ENCODE results near the gene THBS1.

The THBS1 gene

DNA sequence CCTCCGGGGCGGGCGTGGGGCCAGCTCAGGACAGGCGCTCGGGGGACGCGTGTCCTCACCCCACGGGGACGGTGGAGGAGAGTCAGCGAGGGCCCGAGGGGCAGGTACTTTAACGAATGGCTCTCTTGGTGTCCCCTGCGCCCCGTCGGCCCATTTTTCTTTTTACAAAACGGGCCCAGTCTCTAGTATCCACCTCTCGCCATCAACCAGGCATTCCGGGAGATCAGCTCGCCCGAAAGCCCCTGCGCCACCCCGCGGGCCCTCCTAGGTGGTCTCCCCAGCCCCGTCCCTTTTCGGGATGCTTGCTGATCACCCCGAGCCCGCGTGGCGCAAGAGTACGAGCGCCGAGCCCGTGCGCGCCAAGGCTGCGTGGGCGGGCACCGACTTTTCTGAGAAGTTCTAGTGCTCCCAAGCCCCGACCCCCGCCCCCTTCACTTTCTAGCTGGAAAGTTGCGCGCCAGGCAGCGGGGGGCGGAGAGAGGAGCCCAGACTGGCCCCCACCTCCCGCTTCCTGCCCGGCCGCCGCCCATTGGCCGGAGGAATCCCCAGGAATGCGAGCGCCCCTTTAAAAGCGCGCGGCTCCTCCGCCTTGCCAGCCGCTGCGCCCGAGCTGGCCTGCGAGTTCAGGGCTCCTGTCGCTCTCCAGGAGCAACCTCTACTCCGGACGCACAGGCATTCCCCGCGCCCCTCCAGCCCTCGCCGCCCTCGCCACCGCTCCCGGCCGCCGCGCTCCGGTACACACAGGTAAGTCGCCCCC lies at the start of gene THBS1:
Gene THBS1, plus strand, starts transcription at position 595 of the 757 bp plus-strand sequence. CDS start 779 bp downstream, outside the sequence.
- no peak for DNase-seq (ENCODE audit: low spot score)

GRCh38 chr15:39534996-39535395 lies 45.9 kb upstream of the THBS1 start:
- no peak for DNase-seq (ENCODE audit: low spot score)

GRCh38 chr15:39535466-39535865 lies 45.4 kb upstream of the THBS1 start:
- no peak for DNase-seq (ENCODE audit: low spot score)

DNA sequence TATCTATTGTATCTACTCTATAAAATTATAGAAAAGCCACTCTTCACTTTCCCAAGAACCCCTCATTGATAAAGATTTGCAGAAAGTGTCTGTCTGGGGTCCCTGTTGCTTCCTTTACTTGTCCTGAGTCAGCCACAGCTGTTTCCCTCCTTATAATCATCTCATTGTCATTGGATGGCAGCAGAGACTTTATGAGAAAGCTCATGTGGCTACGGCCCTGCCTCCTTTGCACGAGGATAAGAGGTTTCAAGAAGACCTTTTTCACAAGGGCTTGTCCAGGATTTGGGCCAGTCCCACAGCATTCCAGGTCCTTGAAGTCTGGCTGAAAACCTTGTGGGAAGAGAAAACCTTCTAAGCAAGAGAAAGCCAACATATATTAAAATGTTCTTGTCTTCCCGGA lies 41.9 kb upstream of the THBS1 start:
- DNase-seq (ENCODE audit: low spot score): no peak

DNA sequence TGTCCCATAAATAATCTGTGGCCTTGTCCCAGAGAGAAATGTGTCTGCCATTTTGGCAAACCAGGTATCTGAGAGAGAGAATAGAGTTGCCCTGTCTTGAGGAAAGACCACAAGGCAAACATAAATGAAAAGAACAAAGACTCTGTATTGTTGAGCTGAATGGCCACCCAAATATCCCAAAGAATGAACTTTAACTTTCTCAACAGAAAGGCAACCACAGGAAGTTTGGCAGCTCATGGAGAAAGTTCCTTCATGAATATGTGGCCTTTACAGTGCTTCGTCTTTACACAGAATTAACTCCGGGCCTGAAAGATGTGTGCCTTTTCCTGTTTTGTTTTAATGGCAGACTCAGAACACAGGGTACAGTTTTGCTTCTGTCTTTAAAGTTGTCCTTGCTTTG lies 41.4 kb upstream of the THBS1 start:
- no peak for DNase-seq (ENCODE audit: low spot score)

DNA sequence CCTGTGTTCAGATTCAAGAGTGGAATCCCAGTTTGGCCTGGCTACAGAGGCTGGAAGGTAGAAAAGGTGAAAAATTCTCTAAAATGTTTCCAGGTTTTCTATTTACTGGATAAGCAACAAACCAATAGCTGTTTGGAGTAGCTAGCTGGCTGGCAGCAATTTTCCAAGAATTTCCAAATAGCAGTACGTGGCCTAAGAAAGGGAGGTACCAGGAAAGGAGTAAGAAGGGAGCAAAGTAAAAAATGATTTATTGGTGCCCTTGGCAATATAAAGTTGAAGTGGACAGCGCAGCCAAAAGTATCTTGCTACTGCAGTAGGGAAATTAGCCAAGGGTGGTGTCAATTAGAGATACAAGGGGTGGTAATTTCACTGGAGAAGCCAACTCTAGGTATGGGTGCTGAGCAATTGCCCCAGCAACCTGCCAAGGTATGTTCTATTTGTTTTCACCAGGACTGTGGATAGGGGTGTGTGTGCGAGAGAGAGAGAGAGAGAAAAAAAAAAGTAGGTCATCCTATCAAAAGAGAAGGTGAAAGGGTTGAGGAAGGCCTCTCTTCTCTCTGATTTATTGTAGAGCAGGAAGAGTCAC lies 40.8 kb upstream of the THBS1 start:
- DNase-seq (ENCODE audit: low spot score): no peak

GRCh38 chr15:39542385-39543065 lies 38.4 kb upstream of the THBS1 start:
- no peak for DNase-seq (ENCODE audit: low spot score)

DNA sequence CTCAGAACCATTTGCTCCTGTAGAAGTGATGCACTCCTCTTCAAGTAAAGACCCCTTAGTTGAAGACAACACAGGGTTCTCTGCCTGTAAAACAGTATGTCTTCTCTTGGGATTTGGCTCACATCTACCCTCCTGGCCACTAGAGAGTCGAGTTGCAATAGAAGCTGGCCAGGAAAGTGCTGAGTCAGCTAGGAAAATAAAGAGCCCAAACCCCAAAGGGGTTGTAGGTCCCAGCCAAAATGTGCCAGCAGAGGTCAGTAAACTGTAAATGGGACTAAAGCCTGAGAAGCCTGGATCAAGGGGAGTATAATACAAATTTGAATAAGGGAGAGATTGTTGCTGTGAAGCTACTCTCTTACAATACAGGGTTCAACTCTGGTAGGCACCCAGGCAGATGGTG lies 37.2 kb upstream of the THBS1 start:
- no peak for DNase-seq (ENCODE audit: low spot score)

DNA sequence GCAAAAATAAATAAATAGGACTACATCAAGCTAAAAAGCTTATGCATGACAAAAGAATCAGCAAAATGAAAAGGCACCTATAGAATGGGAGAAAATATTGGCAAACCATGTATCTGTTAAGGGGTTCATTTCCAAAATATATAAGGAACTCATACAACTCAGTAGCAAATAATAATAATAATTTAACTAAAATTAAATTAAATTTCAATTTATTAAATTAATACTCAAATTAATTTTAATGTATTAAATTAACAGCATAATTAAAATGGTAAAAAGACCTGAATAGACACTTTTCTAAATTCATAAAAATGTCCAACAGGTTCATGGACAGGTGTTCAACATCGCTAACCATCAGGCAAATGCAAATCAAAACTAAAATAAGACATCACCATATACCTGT lies 34.0 kb upstream of the THBS1 start:
- DNase-seq (ENCODE audit: low spot score): no peak

- DNase-seq (ENCODE audit: low spot score): no peak
These were observed 32.3 kb upstream of the THBS1 start for GRCh38 chr15:39548561-39548960.

DNA sequence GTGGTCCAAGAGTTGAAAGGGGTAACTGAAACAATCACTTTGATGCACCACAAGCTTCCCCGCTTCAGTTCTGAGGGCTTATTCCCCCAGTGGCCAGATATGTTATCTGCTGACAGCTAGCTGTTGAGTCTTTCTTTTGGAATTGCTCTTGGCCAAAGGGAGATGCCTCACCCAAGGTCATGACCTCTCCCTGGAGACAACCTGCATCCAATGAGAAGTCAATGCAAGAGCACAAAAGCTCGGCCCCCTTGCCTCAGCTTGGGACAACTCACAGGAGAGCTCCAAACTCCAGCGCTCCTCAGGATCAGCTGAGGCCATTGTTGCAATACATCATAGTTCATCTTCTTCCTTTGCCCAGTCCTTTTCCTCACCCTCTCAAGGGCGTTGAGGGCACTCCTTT lies 31.0 kb upstream of the THBS1 start:
- DNase-seq (ENCODE audit: low spot score): no peak

DNA sequence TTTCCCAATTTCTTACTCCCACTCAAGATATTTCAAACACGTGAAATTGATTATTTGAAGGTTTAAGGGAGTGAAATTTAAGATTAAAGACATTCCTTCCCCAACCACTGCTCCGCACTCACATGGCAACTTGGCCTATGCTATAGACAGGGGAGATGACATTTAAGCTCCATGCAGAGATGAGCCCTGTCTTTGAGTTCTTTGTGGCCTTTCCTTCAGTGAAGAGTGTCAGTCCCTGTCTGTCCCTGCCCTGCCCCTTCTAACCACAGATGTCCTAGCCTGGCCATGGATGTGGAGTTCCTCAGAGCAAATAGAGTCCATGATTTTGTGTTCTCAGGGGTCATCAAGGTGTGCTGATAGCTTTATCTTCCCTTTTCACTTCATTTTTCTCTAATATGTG lies 29.4 kb upstream of the THBS1 start:
- no peak for DNase-seq (ENCODE audit: low spot score)

DNA sequence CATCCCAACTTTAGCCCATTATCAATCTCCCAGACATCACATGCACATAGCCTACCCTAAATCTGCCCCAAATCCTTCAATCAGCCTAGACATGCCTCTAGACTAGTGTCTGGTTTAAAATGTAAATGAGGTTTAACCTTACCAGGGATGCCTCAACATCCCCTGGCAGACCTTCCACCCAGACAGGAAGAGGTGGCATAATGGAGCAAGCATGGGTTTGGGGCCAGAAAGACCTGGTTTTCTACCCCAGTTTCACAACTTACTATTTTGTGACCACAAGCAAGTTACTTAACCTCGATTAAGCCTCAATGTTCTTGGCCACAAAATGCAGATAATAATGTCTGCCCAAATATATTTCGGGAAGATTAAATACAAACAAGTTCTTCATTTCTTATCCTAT lies 28.3 kb upstream of the THBS1 start:
- DNase-seq (ENCODE audit: low spot score): no peak

GRCh38 chr15:39553947-39554693 lies 26.8 kb upstream of the THBS1 start:
- no peak for DNase-seq (ENCODE audit: low spot score)

DNA sequence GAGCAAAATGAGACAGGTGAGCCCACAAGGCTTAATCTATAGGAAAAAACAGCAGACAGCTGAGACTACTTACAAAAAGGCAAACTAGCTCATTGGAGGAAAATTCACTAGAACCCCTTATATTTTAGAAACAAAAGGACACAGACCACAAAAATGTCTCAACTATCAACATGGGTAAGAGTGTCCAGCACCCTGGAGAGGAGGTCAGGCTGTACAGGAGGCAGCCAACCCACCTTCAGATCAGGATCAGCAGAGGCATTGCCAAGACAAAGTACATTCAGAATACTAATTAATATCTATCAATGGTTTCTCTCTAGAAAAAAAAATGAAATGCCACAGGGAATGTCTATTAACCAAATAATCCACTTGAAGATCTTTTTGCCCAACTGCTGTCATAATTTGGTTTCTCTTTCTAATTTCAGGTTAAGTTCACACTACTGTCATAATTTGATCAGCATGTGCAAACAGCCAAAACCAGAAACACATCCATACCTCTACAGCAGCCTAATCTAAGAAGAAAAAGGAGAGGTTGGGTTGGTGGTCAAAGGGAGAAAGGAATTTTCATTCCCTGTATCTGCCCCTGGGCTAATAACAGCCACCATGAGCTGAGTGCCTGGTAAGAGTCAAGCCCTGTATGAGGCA lies 26.0 kb upstream of the THBS1 start:
- no peak for DNase-seq (ENCODE audit: low spot score)

GRCh38 chr15:39555885-39556284 lies 25.0 kb upstream of the THBS1 start:
- DNase-seq (ENCODE audit: low spot score): no peak

DNA sequence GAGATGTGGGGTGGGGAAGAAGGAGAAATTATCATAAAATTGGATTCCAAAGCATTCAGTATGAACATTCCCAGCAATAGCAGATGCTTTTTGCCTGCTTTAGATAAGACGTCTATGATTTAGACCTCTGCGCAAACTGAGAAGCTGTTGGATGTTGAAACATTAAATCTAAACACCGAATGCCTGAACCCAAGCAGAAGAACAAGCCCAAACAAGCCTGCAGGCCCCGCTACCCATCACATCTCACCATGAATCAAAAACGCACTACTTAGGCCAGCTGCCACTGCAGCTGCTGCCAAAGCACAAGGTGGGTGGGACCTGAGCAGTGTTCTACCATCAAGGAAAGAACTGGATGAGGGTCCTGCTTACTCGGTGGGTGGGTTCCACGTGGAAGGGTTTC lies 24.4 kb upstream of the THBS1 start:
- DNase-seq (ENCODE audit: low spot score): no peak

DNA sequence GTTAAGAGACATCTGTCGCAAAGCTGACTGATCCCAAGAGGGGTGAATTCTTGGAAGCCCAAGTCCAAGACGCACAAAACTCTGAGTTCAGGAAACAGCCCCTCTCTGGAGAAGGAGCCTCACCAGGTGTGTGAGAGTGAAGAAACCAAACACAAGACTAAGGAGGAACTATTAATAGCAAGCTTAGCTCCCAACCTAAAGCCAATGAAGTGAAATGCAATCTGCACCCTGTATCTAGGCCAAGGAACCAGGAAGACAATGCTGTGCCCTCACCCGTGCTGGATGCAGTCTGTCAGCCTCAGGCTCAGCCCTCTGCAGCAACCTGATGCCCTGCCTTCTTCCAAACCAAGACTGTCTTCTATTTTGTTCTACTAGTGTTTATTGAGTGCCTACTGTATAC lies 22.5 kb upstream of the THBS1 start:
- no peak for DNase-seq (ENCODE audit: low spot score)

GRCh38 chr15:39564972-39565665 lies 15.8 kb upstream of the THBS1 start:
- no peak for DNase-seq (ENCODE audit: low spot score)

DNA sequence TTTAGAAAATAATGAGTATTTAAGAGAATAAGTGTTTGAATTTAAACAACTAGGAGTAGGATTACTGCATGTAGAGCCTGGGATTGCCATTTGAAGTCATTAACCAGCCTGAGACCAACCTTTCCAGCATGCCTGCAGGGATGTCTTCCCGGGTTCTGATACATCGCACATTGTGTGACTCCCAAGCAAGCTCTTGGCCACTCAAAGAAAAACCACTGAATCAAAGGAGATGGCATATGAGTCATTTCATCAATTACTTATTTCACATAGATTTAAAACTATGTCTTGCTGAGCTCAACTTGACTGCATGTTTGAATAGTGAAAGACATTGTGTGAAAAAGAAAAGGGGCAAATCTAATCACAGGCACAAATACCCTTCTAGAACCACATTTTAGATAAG lies 15.0 kb upstream of the THBS1 start:
- DNase-seq (ENCODE audit: low spot score): no peak

GRCh38 chr15:39573287-39573686 lies 7.6 kb upstream of the THBS1 start:
- no peak for DNase-seq (ENCODE audit: low spot score)

DNA sequence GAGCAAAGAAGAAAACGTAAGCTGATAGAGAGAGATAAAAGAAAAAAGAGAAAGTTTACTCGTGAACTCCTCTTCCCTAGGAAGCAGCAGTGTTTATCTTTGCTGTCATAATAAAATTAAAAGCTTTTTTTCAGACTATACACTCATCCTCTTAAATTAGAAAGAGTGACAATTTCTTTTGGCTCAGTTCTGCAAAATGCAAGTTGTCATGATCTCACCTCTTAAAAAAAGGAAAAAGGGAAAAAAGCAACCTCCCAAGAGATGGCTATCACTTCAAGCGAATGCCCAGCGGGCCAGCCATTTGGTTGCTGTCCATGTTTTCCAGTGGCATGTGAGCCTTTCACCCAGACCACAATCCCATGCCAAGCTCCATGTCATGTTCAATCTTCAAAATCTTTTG lies 7.0 kb upstream of the THBS1 start:
- no peak for DNase-seq (ENCODE audit: low spot score)

All from Ammon's horn (tissue), 1 donor.